ENCODE results near the gene DDIT3. TPM values are rescaled to one million over a fixed set of nuclear protein-coding genes. Genes with fewer than 3 reads are reported as not detected.
"Not testable (repeated sequence)": the region's sequence is repeated elsewhere in the genome, so short reads cannot be mapped to it uniquely, and the experiment has no call there.

Gene DDIT3
- total RNA-seq, 1 experiment from 2014 or later, result 61.9 TPM

DNA sequence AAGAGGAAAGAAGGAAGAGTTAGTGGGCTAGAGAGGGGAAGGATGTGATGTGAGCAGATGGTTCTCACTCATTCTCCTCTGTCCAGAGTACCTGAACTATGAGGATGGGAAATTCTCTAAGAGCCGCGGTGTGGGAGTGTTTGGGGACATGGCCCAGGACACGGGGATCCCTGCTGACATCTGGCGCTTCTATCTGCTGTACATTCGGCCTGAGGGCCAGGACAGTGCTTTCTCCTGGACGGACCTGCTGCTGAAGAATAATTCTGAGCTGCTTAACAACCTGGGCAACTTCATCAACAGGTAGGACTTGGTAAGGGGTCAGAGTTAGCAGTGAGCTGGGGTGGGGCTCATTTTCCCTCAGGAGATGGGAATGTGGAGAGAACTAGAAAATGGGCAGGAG is 7.6 kb downstream of the DDIT3 start:
- no peaks in the 10 kb centered on the region for H3K9me3 ChIP-seq (ENCODE audit: low read depth, low read length, poor library complexity, severe bottlenecking)
- H3K36me3 ChIP-seq (ENCODE audit: insufficient read depth, low read length, poor library complexity, severe bottlenecking), result peaks cover 87% of the 10 kb centered on the region
- TF ChIP-seq, protein P1, sequence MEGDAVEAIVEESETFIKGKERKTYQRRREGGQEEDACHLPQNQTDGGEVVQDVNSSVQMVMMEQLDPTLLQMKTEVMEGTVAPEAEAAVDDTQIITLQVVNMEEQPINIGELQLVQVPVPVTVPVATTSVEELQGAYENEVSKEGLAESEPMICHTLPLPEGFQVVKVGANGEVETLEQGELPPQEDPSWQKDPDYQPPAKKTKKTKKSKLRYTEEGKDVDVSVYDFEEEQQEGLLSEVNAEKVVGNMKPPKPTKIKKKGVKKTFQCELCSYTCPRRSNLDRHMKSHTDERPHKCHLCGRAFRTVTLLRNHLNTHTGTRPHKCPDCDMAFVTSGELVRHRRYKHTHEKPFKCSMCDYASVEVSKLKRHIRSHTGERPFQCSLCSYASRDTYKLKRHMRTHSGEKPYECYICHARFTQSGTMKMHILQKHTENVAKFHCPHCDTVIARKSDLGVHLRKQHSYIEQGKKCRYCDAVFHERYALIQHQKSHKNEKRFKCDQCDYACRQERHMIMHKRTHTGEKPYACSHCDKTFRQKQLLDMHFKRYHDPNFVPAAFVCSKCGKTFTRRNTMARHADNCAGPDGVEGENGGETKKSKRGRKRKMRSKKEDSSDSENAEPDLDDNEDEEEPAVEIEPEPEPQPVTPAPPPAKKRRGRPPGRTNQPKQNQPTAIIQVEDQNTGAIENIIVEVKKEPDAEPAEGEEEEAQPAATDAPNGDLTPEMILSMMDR (conservative IDR thresholded peaks at IDR 0.05; ENCODE audit: low read depth, low read length), result no peak
- TF ChIP-seq EZH2 (IDR thresholded peaks at IDR 0.05; ENCODE audit: borderline replicate concordance, low read depth, low read length, poor library complexity, severe bottlenecking), result no peak
- H3K4me1 ChIP-seq (ENCODE audit: insufficient read depth, low read length, poor library complexity, severe bottlenecking), result peaks cover 11% of the 10 kb centered on the region
- intact Hi-C loops (cut with micrococcal nuclease; ENCODE audit: unreplicated experiment), result no loop called here
- ChIA-PET CTCF (no interaction called here), POLR2A (ENCODE audit: low non-redundant PET) (no interaction called here)
- DNase-seq (ENCODE audit: low spot score), result no peak
- no peak overlapping the region for H3K4me3 ChIP-seq (ENCODE audit: low read depth, low read length, poor library complexity, severe bottlenecking)
- no peaks in the 10 kb centered on the region for H3K27me3 ChIP-seq (replicated peaks; ENCODE audit: insufficient read depth, low read depth, low read length, poor library complexity)
- no peak overlapping the region for H3K27ac ChIP-seq (ENCODE audit: low read depth, low read length, poor library complexity, severe bottlenecking)
- BruUV-seq (replicated peaks), result no TSS peak

DNA sequence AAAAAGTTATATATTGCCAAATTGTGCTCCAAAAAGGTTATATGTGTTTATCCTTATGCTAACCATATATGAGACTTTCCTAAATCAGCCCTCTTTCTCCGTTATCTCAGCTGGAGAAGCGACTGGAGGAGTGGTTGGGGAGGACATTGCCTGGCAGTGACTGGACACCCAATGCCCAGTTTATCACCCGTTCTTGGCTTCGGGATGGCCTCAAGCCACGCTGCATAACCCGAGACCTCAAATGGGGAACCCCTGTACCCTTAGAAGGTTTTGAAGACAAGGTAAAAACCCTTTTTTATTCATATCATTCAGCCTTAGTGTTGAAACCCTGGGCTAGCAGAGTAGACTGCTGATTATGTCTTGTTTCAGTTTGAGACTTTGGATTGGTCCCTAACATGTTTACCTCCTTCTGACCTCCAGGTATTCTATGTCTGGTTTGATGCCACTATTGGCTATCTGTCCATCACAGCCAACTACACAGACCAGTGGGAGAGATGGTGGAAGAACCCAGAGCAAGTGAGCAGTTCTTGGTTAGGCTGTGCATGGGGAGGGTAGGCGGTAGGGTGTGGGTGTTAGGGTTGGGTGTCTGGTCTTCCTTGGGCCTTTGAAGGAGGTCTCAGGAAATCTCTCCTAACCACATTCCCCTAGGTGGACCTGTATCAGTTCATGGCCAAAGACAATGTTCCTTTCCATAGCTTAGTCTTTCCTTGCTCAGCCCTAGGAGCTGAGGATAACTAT is 8.6 kb downstream of the DDIT3 start:
- no peaks in the 10 kb centered on the region for H3K27me3 ChIP-seq (replicated peaks; ENCODE audit: insufficient read depth, low read depth, low read length, poor library complexity)
- peaks cover 78% of the 10 kb centered on the region for H3K36me3 ChIP-seq (ENCODE audit: insufficient read depth, low read length, poor library complexity, severe bottlenecking)
- no peaks in the 10 kb centered on the region for H3K9me3 ChIP-seq (ENCODE audit: low read depth, low read length, poor library complexity, severe bottlenecking)
- H3K4me3 ChIP-seq (ENCODE audit: low read depth, low read length, poor library complexity, severe bottlenecking), result no peak overlapping the region
- ChIA-PET CTCF (no interaction called here), POLR2A (ENCODE audit: low non-redundant PET) (interaction anchor here (0.7 kb wide), 1 partner anchor 12 kb away, joined by 5 read pairs; no protein-coding TSS in a partner anchor)
- DNase-seq (ENCODE audit: low spot score), result no peak
- intact Hi-C loops (cut with micrococcal nuclease; ENCODE audit: unreplicated experiment), result no loop called here
- no peak for TF ChIP-seq EZH2 (IDR thresholded peaks at IDR 0.05; ENCODE audit: borderline replicate concordance, low read depth, low read length, poor library complexity, severe bottlenecking)
- H3K4me1 ChIP-seq (ENCODE audit: insufficient read depth, low read length, poor library complexity, severe bottlenecking), result peaks cover 6% of the 10 kb centered on the region
- H3K27ac ChIP-seq (ENCODE audit: low read depth, low read length, poor library complexity, severe bottlenecking), result no peak overlapping the region
- BruUV-seq (replicated peaks), result no TSS peak

DNA sequence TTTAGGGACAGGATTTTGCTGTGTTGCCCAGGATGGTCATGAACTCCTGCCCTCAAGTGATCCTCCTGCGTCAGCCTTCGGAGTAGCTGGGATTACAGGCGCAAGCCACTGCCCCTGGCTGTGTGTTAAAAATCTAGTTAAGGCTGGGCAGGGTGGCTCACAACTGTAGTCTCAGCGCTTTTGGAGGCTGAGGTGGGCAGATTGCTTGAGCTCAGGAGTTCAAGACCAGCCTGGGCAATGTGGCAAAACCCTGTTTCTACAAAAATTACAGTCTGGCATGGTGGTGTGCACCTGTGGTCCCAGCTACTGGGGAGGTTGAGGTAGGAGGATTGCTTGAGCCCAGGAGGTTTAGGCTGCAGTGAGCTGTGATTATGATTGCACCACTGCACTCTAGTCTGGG is 9.2 kb downstream of the DDIT3 start:
- intact Hi-C loops (cut with micrococcal nuclease; ENCODE audit: unreplicated experiment), result no loop called here
- BruUV-seq (replicated peaks), result no TSS peak
- DNase-seq (ENCODE audit: low spot score), result no peak
- POLR2A ChIA-PET (ENCODE audit: low non-redundant PET), result interaction anchor here (0.7 kb wide), 1 partner anchor 13 kb away, joined by 5 read pairs; no protein-coding TSS in a partner anchor
- H3K27ac ChIP-seq (ENCODE audit: low read depth, low read length, poor library complexity, severe bottlenecking), result no peak overlapping the region
- no peaks in the 10 kb centered on the region for H3K27me3 ChIP-seq (replicated peaks; ENCODE audit: insufficient read depth, low read depth, low read length, poor library complexity)
- peaks cover 6% of the 10 kb centered on the region for H3K4me1 ChIP-seq (ENCODE audit: insufficient read depth, low read length, poor library complexity, severe bottlenecking)
- CTCF ChIA-PET, result no interaction called here
- TF ChIP-seq, protein P1 (conservative IDR thresholded peaks at IDR 0.05; ENCODE audit: low read depth, low read length), result no peak
- no peak for TF ChIP-seq EZH2 (IDR thresholded peaks at IDR 0.05; ENCODE audit: borderline replicate concordance, low read depth, low read length, poor library complexity, severe bottlenecking)
- H3K9me3 ChIP-seq (ENCODE audit: low read depth, low read length, poor library complexity, severe bottlenecking), result no peaks in the 10 kb centered on the region
- no peak overlapping the region for H3K4me3 ChIP-seq (ENCODE audit: low read depth, low read length, poor library complexity, severe bottlenecking)
- H3K36me3 ChIP-seq (ENCODE audit: insufficient read depth, low read length, poor library complexity, severe bottlenecking), result peaks cover 77% of the 10 kb centered on the region

DNA sequence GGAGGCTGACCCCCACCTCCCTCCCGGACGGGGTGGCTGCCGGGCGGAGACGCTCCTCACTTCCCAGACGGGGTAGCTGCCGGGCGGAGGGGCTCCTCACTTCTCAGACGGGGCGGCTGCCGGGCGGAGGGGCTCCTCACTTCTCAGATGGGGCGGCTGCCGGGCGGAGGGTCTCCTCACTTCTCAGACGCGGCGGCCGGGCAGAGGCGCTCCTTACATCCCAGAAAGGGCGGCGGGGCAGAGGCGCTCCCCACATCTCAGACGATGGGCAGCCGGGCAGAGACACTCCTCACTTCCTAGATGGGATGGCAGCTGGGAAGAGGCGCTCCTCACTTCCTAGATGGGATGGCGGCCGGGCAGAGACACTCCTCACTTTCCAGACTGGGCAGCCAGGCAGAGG is 12.5 kb downstream of the DDIT3 start:
- H3K4me1 ChIP-seq (ENCODE audit: insufficient read depth, low read length, poor library complexity, severe bottlenecking); H3K9me3 ChIP-seq (ENCODE audit: low read depth, low read length, poor library complexity, severe bottlenecking); POLR2A ChIA-PET (ENCODE audit: low non-redundant PET); BruUV-seq (replicated peaks); intact Hi-C loops (cut with micrococcal nuclease; ENCODE audit: unreplicated experiment); H3K4me3 ChIP-seq (ENCODE audit: low read depth, low read length, poor library complexity, severe bottlenecking); CTCF ChIA-PET; H3K27ac ChIP-seq (ENCODE audit: low read depth, low read length, poor library complexity, severe bottlenecking); DNase-seq (ENCODE audit: low spot score); H3K27me3 ChIP-seq (replicated peaks; ENCODE audit: insufficient read depth, low read depth, low read length, poor library complexity): not testable (repeated sequence)
- H3K36me3 ChIP-seq (ENCODE audit: insufficient read depth, low read length, poor library complexity, severe bottlenecking), result peaks cover 75% of the 10 kb centered on the region

DNA sequence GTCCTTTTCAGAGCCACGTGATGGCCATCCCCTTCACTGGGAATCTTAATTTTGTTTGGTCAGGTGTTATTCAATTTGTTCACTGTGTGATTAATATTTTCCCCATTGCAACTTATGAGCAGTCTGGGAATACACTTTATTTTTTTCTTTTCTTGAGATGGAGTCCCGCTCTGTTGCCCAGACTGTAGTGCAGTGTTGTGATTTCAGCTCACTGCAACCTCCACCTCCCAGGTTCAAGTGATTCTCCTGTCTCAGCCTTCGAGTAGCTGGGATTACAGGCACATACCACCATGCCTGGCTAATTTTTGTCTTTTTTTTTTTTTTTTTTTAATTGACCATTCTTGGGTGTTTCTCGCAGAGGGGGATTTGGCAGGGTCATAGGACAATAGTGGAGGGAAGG is 13.8 kb downstream of the DDIT3 start:
- H3K9me3 ChIP-seq (ENCODE audit: low read depth, low read length, poor library complexity, severe bottlenecking); BruUV-seq (replicated peaks); H3K27ac ChIP-seq (ENCODE audit: low read depth, low read length, poor library complexity, severe bottlenecking); POLR2A ChIA-PET (ENCODE audit: low non-redundant PET); CTCF ChIA-PET; H3K27me3 ChIP-seq (replicated peaks; ENCODE audit: insufficient read depth, low read depth, low read length, poor library complexity); DNase-seq (ENCODE audit: low spot score); intact Hi-C loops (cut with micrococcal nuclease; ENCODE audit: unreplicated experiment); H3K4me1 ChIP-seq (ENCODE audit: insufficient read depth, low read length, poor library complexity, severe bottlenecking); H3K4me3 ChIP-seq (ENCODE audit: low read depth, low read length, poor library complexity, severe bottlenecking): not testable (repeated sequence)
- H3K36me3 ChIP-seq (ENCODE audit: insufficient read depth, low read length, poor library complexity, severe bottlenecking), result peaks cover 72% of the 10 kb centered on the region

DNA sequence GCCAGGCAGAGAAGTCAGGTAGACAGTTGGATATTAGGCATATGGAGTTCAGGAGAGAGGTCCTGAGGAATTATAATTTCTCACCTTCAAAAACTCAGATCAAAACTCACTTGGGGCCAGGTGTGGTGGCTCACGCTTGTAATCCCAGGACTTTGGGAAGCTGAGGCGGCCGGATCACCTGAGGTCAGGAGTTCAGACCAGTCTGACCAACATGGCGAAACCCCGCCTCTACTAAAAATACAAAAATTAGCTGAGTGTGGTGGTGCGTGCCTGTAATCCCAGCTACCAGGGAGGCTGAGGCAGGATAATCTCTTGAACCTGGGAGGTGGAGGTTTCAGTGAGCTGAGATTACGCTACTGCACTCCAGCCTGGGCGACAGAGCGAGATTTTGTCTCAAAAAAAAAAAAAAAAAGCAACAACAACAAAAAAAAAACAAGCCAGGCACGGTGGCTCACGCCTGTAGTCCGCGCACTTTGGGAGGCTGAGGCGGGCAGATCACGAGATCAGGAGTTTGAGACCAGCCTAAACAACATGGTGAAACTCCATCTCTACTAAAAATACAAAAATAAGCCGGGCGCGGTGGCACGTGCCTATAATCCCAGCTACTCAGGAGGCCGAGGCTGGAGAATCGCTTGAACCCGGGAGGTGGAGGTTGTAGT is 17.9 kb downstream of the DDIT3 start:
- POLR2A ChIA-PET (ENCODE audit: low non-redundant PET), result interaction anchor here (0.6 to 1.0 kb wide), 3 partner anchors 12 to 344 kb away, joined by 3 to 9 read pairs (median 4); partner anchors contain the start of gene CTDSP2
- H3K27me3 ChIP-seq (replicated peaks; ENCODE audit: insufficient read depth, low read depth, low read length, poor library complexity); DNase-seq (ENCODE audit: low spot score); H3K4me1 ChIP-seq (ENCODE audit: insufficient read depth, low read length, poor library complexity, severe bottlenecking); H3K9me3 ChIP-seq (ENCODE audit: low read depth, low read length, poor library complexity, severe bottlenecking); H3K4me3 ChIP-seq (ENCODE audit: low read depth, low read length, poor library complexity, severe bottlenecking); intact Hi-C loops (cut with micrococcal nuclease; ENCODE audit: unreplicated experiment); H3K27ac ChIP-seq (ENCODE audit: low read depth, low read length, poor library complexity, severe bottlenecking); CTCF ChIA-PET; BruUV-seq (replicated peaks): not testable (repeated sequence)
- peaks cover 81% of the 10 kb centered on the region for H3K36me3 ChIP-seq (ENCODE audit: insufficient read depth, low read length, poor library complexity, severe bottlenecking)
